Sigmoid colon (tissue), 3 donors: Measurements from ENCODE around the gene TACC2.

ENCODE experiments used
- POLR2A ChIP-seq, 2 donors: fragments of 450-650 bp; IDR thresholded peaks; one replicate each; pipeline ENCODE4 v1.6.1; 2016; ENCODE audit warnings: antibody characterized with exemption in 2 of 2, mild to moderate bottlenecking in 2 of 2, moderate library complexity in 2 of 2
- TF ChIP-seq, protein P1 (sequence below), 4 experiments: fragments of 450-650 bp in 3 of 4; fragments of 200-600 bp in 1 of 4; IDR thresholded peaks; one replicate each; pipeline ENCODE4 v1.5.1; 2016 to 2019; ENCODE audit warnings: antibody characterized with exemption in 4 of 4, mild to moderate bottlenecking in 3 of 4, moderate library complexity in 2 of 4

DNA sequence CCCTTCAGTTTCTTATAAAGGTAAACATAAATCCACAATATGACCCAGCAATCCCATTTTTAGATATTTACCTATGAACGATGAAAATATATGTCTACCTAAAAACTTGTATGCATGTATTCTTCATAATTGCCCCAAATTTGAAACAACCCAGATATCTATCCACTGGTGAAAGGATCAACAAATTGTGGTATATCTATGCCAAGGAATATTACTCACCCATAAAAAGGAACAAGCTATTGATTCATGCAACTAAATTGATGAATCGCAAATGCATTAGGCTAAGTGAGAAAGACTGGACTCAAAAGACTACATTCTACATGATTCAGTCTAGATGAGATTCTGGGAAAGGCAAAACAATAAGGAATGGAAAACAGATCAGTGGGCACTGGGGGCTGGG, 156.2 kb downstream of the TACC2 start:
- no peak for TF ChIP-seq POLR2A (IDR thresholded peaks at IDR 0.05)
- TF ChIP-seq, protein P1, sequence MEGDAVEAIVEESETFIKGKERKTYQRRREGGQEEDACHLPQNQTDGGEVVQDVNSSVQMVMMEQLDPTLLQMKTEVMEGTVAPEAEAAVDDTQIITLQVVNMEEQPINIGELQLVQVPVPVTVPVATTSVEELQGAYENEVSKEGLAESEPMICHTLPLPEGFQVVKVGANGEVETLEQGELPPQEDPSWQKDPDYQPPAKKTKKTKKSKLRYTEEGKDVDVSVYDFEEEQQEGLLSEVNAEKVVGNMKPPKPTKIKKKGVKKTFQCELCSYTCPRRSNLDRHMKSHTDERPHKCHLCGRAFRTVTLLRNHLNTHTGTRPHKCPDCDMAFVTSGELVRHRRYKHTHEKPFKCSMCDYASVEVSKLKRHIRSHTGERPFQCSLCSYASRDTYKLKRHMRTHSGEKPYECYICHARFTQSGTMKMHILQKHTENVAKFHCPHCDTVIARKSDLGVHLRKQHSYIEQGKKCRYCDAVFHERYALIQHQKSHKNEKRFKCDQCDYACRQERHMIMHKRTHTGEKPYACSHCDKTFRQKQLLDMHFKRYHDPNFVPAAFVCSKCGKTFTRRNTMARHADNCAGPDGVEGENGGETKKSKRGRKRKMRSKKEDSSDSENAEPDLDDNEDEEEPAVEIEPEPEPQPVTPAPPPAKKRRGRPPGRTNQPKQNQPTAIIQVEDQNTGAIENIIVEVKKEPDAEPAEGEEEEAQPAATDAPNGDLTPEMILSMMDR (IDR thresholded peaks at IDR 0.05), result no peak
